Measurements from ENCODE around the gene CELA1. TPM values are rescaled to one million over a fixed set of nuclear protein-coding genes. Genes with fewer than 3 reads are reported as not detected.

CELA1 gene
- polyA plus RNA-seq, 1 donor from 2014 or later: not detected

GRCh38 chr12:51374856-51375255, 28.4 kb upstream of the CELA1 start:
- H3K36me3 ChIP-seq (ENCODE audit: insufficient read depth, low read length): no peaks in the 10 kb centered on the region
- H3K79me2 ChIP-seq (replicated peaks; ENCODE audit: insufficient read depth, low read length): no peaks in the 10 kb centered on the region
- H3K4me3 ChIP-seq (ENCODE audit: low read length): no peak overlapping the region
- H3K9me3 ChIP-seq (ENCODE audit: low read length): no peaks in the 10 kb centered on the region
- H3K9me2 ChIP-seq (ENCODE audit: insufficient read depth, low read length): no peaks in the 10 kb centered on the region
- H3K9ac ChIP-seq (ENCODE audit: low read length): no peak overlapping the region
- no peaks in the 10 kb centered on the region for H3K27me3 ChIP-seq (ENCODE audit: insufficient read depth, low read depth, low read length)
- H4K20me1 ChIP-seq (ENCODE audit: insufficient read depth): no peaks in the 10 kb centered on the region
- H3K4me2 ChIP-seq (ENCODE audit: low read length): no peak overlapping the region
- no peak overlapping the region for H3K27ac ChIP-seq (ENCODE audit: low read length)
- no peak overlapping the region for H2AFZ ChIP-seq (ENCODE audit: low read depth, low read length)
- TF ChIP-seq POLR2AphosphoS5 (IDR thresholded peaks at IDR 0.05): no peak
- TF ChIP-seq, protein P1, sequence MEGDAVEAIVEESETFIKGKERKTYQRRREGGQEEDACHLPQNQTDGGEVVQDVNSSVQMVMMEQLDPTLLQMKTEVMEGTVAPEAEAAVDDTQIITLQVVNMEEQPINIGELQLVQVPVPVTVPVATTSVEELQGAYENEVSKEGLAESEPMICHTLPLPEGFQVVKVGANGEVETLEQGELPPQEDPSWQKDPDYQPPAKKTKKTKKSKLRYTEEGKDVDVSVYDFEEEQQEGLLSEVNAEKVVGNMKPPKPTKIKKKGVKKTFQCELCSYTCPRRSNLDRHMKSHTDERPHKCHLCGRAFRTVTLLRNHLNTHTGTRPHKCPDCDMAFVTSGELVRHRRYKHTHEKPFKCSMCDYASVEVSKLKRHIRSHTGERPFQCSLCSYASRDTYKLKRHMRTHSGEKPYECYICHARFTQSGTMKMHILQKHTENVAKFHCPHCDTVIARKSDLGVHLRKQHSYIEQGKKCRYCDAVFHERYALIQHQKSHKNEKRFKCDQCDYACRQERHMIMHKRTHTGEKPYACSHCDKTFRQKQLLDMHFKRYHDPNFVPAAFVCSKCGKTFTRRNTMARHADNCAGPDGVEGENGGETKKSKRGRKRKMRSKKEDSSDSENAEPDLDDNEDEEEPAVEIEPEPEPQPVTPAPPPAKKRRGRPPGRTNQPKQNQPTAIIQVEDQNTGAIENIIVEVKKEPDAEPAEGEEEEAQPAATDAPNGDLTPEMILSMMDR (IDR thresholded peaks at IDR 0.05; ENCODE audit: poor library complexity, severe bottlenecking): no peak
- no peak for TF ChIP-seq SMC3 (conservative IDR thresholded peaks at IDR 0.05; ENCODE audit: poor library complexity)
- TF ChIP-seq TAF1 (IDR thresholded peaks at IDR 0.05; ENCODE audit: low read depth): no peak
- TF ChIP-seq EZH2 (IDR thresholded peaks at IDR 0.05; ENCODE audit: borderline replicate concordance, insufficient read depth, low read length, poor library complexity, severe bottlenecking): no peak
- TF ChIP-seq EP300 (conservative IDR thresholded peaks at IDR 0.05; ENCODE audit: poor library complexity, severe bottlenecking): no peak
- TF ChIP-seq RAD21 (conservative IDR thresholded peaks at IDR 0.05): no peak
- TF ChIP-seq MXI1 (conservative IDR thresholded peaks at IDR 0.05; ENCODE audit: poor library complexity, severe bottlenecking): no peak
- TF ChIP-seq REST (IDR thresholded peaks at IDR 0.05; ENCODE audit: borderline replicate concordance): no peak
- H3F3A ChIP-seq (ENCODE audit: insufficient read depth, low read length, poor library complexity, severe bottlenecking): no peaks in the 10 kb centered on the region

DNA sequence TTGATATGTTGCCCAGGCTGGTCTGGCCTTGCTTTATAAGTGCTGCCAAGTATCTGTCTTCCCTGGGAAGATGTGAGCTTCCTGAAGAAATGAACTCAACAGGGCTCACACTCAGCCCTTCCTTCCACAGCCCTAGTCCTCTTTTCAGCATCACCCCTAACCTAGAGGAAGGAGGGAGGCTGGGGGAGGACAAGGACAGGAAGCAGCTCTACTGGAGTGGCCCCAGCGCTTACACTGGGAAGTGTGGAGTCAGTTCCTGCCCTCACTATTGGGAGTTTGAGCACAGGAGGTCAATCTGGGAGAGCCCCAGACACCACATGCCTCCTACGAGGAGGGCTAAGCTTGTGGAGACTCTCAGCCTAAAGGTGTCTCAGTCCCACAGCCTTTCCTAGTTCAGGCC, 27.9 kb upstream of the CELA1 start:
- Histone ChIP-seq H3K27me3 (ENCODE audit: insufficient read depth, low read depth, low read length) (no peaks in the 10 kb centered on the region), H3K4me3 (ENCODE audit: low read length) (no peak overlapping the region), H3K9me2 (ENCODE audit: insufficient read depth, low read length) (no peaks in the 10 kb centered on the region), H3K9ac (ENCODE audit: low read length) (no peak overlapping the region), H3K27ac (ENCODE audit: low read length) (no peak overlapping the region), H2AFZ (ENCODE audit: low read depth, low read length) (no peak overlapping the region), H3K4me2 (ENCODE audit: low read length) (no peak overlapping the region), H3K79me2 (replicated peaks; ENCODE audit: insufficient read depth, low read length) (no peaks in the 10 kb centered on the region), H3K36me3 (ENCODE audit: insufficient read depth, low read length) (no peaks in the 10 kb centered on the region), H3F3A (ENCODE audit: insufficient read depth, low read length, poor library complexity, severe bottlenecking) (no peaks in the 10 kb centered on the region), H3K9me3 (ENCODE audit: low read length) (no peaks in the 10 kb centered on the region), H4K20me1 (ENCODE audit: insufficient read depth) (no peaks in the 10 kb centered on the region)
- TF ChIP-seq REST (IDR thresholded peaks at IDR 0.05; ENCODE audit: borderline replicate concordance) (no peak), MXI1 (conservative IDR thresholded peaks at IDR 0.05; ENCODE audit: poor library complexity, severe bottlenecking) (no peak), RAD21 (conservative IDR thresholded peaks at IDR 0.05) (no peak), TAF1 (IDR thresholded peaks at IDR 0.05; ENCODE audit: low read depth) (no peak), EP300 (conservative IDR thresholded peaks at IDR 0.05; ENCODE audit: poor library complexity, severe bottlenecking) (no peak), SMC3 (conservative IDR thresholded peaks at IDR 0.05; ENCODE audit: poor library complexity) (no peak), POLR2AphosphoS5 (IDR thresholded peaks at IDR 0.05) (no peak), EZH2 (IDR thresholded peaks at IDR 0.05; ENCODE audit: borderline replicate concordance, insufficient read depth, low read length, poor library complexity, severe bottlenecking) (no peak)
- TF ChIP-seq, protein P1 (IDR thresholded peaks at IDR 0.05; ENCODE audit: poor library complexity, severe bottlenecking): no peak
